Activated CD4-positive, alpha-beta memory T cell treated with anti-CD3 and anti-CD28 coated beads, Interleukin-2, amount 10 ng/mL, durations not matched to agents 7 days and 5 days (primary cell): ENCODE data around the gene FRS3. TPM values are rescaled to one million over a fixed set of nuclear protein-coding genes. Genes with fewer than 3 reads are reported as not detected.

Experiments used
- CTCF ChIA-PET: fragments of 350-600 bp; sonication (Branson Sonifier 250); formaldehyde crosslinking; loops from one replicate; lab custom pipeline; 2021; ENCODE audit warnings: antibody characterized with exemption, inconsistent platforms; lab: Charles Lee
- POLR2A ChIA-PET: fragments of 350-600 bp; sonication (Branson Sonifier 250); formaldehyde crosslinking; loops from one replicate; lab custom pipeline; 2021; ENCODE audit warnings: antibody characterized with exemption; lab: Charles Lee
- DNase-seq: peaks from one replicate; pipeline ENCODE4 v3.0.0-alpha.2; 2020
- H3K27ac Mint-ChIP-seq: one replicate; pipeline ENCODE4 v1.8.0; 2021; ENCODE audit warnings: mild to moderate bottlenecking, mixed read lengths
- H3K27me3 Mint-ChIP-seq: one replicate; pipeline ENCODE4 v1.8.0; 2021; ENCODE audit warnings: mixed read lengths
- H3K36me3 Mint-ChIP-seq: one replicate; pipeline ENCODE4 v1.8.0; 2021; ENCODE audit warnings: low read depth, mixed read lengths
- H3K4me1 Mint-ChIP-seq: one replicate; pipeline ENCODE4 v1.8.0; 2021; ENCODE audit warnings: mixed read lengths
- H3K4me3 Mint-ChIP-seq: one replicate; pipeline ENCODE4 v1.8.0; 2021; ENCODE audit warnings: mild to moderate bottlenecking, mixed read lengths
- H3K9me3 Mint-ChIP-seq: one replicate; pipeline ENCODE4 v1.8.0; 2021; ENCODE audit warnings: mixed read lengths
- total RNA-seq, 2 experiments: library from RNA; stranded (reverse); gene quantifications; one replicate each; pipeline ENCODE4 v1.2.3, GENCODE V29; 2021

FRS3 gene
- total RNA-seq, 2 experiments from 2014 or later = 4.0 to 4.2 TPM

DNA sequence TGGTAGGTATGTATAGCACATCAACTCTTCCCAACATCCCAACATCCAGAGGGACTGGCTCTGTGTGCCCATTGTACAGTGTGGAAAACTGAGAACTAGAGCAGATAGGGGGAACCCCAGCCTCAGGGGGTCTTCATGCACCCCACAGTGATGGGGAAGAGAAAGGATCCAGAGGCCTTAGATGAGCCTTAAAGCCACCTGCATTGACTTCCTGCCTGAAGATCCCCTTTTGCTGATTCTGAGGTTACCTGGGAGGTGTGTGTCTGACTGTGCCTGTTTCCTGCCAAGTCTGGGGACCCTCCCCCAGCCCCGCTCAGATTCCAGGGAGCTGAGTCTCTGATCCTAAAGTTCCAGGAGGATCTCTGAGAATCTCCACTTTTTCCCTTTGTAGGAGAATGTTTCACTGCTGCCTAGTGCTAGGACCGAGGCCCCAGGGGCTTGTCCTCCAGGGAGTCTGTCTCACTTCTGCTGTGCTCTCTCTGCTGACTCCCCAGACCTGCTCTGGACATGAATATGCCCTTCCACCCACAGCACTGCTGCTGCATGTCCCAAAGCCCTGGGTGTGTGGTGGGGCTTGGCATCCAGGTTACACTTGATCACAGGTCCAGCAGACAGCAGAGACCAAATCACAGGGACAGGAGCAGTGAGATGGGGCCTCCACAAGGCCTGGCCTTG lies 19.7 kb downstream of the FRS3 start:
- Mint-ChIP-seq H3K4me1 (no peaks in the 10 kb centered on the region), H3K9me3 (no peaks in the 10 kb centered on the region), H3K4me3 (no peak overlapping the region), H3K36me3 (no peaks in the 10 kb centered on the region), H3K27ac (no peak overlapping the region), H3K27me3 (peaks cover 5% of the 10 kb centered on the region)
- ChIA-PET CTCF (no interaction called here), POLR2A (no interaction called here)
- DNase-seq = no peak

DNA sequence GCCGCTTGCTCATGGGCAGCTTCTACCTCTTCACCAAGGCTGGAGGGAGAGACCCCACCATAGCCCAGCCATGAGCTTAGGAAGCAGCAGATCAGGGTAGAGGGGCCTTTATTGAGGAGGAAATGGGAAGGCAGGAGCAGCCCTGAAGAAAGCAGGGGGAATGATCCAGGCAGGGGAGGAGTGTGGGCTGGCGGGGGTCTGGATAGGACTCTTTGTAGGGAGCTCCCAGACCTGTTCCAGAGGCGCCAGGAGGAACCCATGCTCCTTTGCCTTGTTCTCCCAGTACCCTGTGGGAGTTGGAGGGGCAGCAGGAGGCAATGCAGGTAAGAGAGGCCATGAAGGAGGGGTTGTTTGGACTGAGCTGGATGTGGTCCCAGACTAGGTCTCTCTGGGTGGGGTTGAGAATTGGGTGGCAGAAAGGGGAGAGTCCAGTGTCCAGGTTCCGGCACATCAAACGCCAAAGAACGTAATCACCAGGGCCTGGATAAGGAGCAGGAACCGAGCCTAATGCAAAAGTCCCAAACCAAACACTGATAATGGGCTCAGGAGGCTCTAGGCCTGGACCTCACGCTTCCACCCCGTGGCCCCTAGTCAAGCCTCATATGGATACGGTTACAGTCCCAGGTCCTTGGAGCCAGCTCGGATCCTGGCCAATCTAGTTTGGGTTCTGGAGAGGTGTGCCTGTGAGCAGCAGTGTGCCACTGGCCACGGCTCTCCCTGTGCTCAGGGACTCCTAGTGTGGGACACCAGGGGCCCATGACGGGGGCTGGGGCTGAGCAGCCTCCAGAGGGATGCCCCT lies 20.4 kb downstream of the FRS3 start:
- Mint-ChIP-seq H3K9me3 (no peaks in the 10 kb centered on the region), H3K27me3 (peaks cover 8% of the 10 kb centered on the region), H3K4me1 (no peaks in the 10 kb centered on the region), H3K4me3 (no peak overlapping the region), H3K36me3 (no peaks in the 10 kb centered on the region), H3K27ac (no peak overlapping the region)
- no peak for DNase-seq
- POLR2A ChIA-PET = interaction anchor here (1.1 kb wide), 1 partner anchor 10 kb away, joined by 3 read pairs; no protein-coding TSS in a partner anchor
- CTCF ChIA-PET = no interaction called here

DNA sequence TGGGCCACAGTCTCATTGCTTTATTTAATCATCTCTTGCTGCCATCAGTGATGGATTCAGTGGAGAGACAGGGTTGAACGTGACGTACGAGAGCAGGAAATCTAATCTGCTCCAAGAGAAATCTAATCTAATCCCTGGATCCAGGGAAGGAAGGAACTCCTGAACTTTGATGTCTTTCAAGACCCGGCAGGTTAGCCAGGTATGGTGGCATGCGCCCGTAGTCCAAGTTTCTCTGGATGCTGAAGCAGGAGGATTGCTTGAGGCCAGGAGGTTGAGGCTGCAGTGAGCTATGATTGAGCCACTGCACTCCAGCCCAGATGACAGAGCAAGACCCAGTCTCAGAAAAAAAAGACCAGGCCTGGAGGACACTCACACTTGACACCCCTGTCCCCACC lies 21.1 kb downstream of the FRS3 start:
- ChIA-PET CTCF (no interaction called here), POLR2A (interaction anchor here (1.1 kb wide), 1 partner anchor 9 kb away, joined by 3 read pairs; no protein-coding TSS in a partner anchor)
- Mint-ChIP-seq H3K36me3 (no peaks in the 10 kb centered on the region), H3K9me3 (no peaks in the 10 kb centered on the region), H3K27ac (no peak overlapping the region), H3K27me3 (peaks cover 13% of the 10 kb centered on the region), H3K4me3 (no peak overlapping the region), H3K4me1 (no peaks in the 10 kb centered on the region)
- no peak for DNase-seq

DNA sequence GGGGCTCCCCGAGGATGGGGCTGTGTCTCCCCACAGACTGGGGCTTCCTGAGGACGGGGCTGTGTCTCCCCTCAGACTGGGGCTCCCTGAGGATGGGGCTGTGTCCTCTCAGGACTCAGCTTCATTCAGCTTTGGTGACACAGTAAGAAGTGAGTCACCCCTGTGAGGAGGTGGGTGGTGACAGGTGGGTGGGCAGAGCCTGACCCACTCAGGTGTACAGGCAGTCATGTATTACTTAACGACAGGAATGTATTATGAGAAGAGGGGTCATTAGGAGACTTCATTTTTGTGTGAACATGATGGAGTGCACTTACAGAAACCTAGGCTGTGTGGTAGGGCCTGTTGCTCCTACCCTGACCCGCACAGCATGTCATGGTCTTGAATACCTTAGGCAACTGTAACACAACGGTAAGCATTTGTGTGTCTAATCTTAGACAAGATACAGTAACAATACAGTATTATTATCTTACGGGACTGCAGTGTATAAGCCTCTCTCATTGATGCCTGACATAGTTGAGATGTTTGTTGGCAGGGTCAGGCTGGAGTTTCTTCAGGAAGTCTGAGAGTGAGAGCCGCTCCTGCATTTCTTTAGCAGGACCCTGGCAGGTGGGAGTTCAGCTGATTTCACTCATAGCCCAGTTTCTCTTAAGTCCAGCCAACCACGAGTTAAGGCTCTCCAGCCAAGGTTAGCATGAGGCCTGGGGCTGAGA lies 21.6 kb downstream of the FRS3 start:
- POLR2A ChIA-PET = interaction anchor here (1.1 kb wide), 1 partner anchor 9 kb away, joined by 3 read pairs; no protein-coding TSS in a partner anchor
- DNase-seq = no peak
- no peaks in the 10 kb centered on the region for H3K36me3 Mint-ChIP-seq
- no peak overlapping the region for H3K4me3 Mint-ChIP-seq
- no peak overlapping the region for H3K27ac Mint-ChIP-seq
- CTCF ChIA-PET = interaction anchor here (1.1 to 1.4 kb wide), 2 partner anchors 10 to 346 kb away, joined by 3 read pairs; no protein-coding TSS in a partner anchor
- no peaks in the 10 kb centered on the region for H3K9me3 Mint-ChIP-seq
- H3K4me1 Mint-ChIP-seq = no peaks in the 10 kb centered on the region
- H3K27me3 Mint-ChIP-seq = peaks cover 14% of the 10 kb centered on the region

DNA sequence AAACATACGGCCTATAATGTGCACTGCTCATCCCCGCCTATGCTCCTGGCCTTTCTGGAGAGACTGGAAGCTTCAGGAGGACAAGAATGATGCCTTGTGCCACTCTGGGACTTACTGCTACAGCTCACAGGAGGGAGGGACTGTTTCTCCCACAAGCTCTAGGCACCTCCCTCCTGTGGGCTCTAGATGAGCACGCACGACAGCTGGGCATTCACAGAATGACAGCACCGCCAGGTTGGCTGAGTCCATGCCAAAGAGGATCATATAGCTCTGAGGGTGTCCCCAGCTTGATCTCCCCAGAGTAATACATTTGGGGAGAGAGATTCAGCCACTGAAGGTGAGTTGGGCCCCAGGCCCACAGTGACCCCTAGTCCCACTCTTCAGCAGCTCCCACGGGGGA lies 22.4 kb downstream of the FRS3 start:
- no peaks in the 10 kb centered on the region for H3K9me3 Mint-ChIP-seq
- ChIA-PET CTCF (interaction anchor here (1.1 to 1.4 kb wide), 2 partner anchors 9 to 347 kb away, joined by 3 read pairs; no protein-coding TSS in a partner anchor), POLR2A (interaction anchor here (1.2 kb wide), 1 partner anchor 24 kb away, joined by 4 read pairs; no protein-coding TSS in a partner anchor)
- no peaks in the 10 kb centered on the region for H3K36me3 Mint-ChIP-seq
- no peak overlapping the region for H3K27ac Mint-ChIP-seq
- peaks cover 12% of the 10 kb centered on the region for H3K27me3 Mint-ChIP-seq
- no peaks in the 10 kb centered on the region for H3K4me1 Mint-ChIP-seq
- no peak for DNase-seq
- H3K4me3 Mint-ChIP-seq = no peak overlapping the region

DNA sequence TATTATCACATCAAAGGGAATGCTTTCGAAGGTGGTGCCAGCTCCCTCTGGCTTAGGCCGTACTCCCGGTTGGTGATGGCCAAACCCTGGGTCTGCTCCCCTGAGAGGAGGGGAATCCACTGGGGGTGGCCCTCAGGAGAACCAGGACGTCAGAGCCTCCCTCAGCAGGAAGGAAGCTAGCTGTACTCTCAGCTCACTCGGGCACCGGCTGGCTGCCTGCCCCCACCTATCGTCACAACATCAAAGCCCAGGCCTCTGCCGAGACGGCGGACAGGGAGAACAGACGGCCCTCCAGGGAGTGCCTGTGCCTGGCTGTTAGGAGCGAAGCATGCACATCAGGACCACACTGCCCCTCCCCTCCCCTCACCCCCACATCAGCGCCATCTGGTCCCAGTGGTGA lies 23.3 kb downstream of the FRS3 start:
- ChIA-PET POLR2A (interaction anchor here (1.2 kb wide), 1 partner anchor 23 kb away, joined by 4 read pairs; no protein-coding TSS in a partner anchor), CTCF (interaction anchor here (1.4 kb wide), 1 partner anchor 8 kb away, joined by 3 read pairs; no protein-coding TSS in a partner anchor)
- no peak overlapping the region for H3K27ac Mint-ChIP-seq
- no peaks in the 10 kb centered on the region for H3K9me3 Mint-ChIP-seq
- H3K36me3 Mint-ChIP-seq = no peaks in the 10 kb centered on the region
- no peak for DNase-seq
- H3K4me3 Mint-ChIP-seq = no peak overlapping the region
- H3K27me3 Mint-ChIP-seq = peaks cover 10% of the 10 kb centered on the region
- no peaks in the 10 kb centered on the region for H3K4me1 Mint-ChIP-seq

DNA sequence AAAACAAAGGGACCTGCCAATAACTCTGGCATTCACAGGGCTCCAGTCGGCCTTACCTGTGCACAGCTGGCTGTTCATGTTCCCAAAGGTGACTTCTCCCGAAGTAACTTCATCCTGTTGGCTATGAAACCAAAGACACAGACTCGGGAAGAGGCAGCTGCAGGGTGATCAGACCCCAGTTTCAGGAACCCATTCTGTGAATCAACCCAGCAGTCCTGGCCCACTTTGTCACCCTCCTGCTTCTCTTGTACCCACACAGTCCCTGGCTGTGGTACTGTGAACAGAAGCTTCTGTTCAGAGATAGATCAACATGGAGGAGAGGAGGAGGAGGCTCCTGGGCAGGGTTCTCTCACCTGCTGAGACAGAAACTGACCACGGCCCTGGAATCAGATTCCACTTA lies 23.8 kb downstream of the FRS3 start:
- DNase-seq = no peak
- Mint-ChIP-seq H3K27me3 (peaks cover 9% of the 10 kb centered on the region), H3K36me3 (no peaks in the 10 kb centered on the region), H3K4me1 (no peaks in the 10 kb centered on the region), H3K27ac (no peak overlapping the region), H3K4me3 (no peak overlapping the region), H3K9me3 (no peaks in the 10 kb centered on the region)
- ChIA-PET POLR2A (no interaction called here), CTCF (no interaction called here)

DNA sequence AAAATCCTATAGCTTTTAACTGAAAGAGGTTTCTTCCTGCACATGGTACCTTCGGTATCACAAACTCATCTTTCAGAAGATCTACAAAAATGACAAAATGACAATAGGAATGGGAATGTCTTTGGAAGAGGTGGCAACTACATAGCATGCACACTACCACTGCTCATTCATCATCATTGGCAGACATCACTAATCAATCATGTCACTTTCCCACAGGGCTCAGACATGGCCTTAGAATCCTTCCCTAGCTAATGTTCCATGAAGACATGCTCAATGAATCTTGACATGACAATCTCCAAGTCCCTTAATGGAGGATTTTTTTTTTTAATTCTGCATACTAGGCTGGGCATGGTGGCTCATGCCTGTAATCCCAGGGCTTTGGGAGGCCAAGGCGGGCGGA lies 29.3 kb downstream of the FRS3 start:
- Mint-ChIP-seq H3K27ac (no peak overlapping the region), H3K9me3 (no peaks in the 10 kb centered on the region), H3K4me3 (no peak overlapping the region), H3K36me3 (no peaks in the 10 kb centered on the region), H3K27me3 (peaks cover 15% of the 10 kb centered on the region), H3K4me1 (no peaks in the 10 kb centered on the region)
- DNase-seq = no peak
- ChIA-PET POLR2A (no interaction called here), CTCF (no interaction called here)

DNA sequence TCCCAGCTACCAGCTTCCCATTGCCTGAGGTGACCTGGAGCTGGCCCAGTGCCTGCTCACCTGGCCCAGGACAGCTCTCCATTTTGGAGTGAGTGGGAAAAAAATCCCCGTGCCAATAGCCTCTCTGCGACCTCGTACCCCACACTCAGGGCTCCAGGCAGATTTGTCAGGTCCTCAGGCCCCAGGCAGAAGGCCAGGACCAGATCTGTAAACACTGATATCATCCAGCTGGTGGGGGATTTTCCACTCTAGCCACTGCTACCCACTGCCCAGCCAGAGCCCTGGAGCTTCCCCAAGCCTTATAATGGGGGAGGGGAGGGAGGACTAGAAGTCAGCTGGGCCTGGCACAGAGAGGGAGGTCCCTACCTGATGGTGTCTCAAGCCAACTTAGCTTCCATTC lies 31.2 kb downstream of the FRS3 start:
- no peaks in the 10 kb centered on the region for H3K9me3 Mint-ChIP-seq
- no peak for DNase-seq
- ChIA-PET POLR2A (no interaction called here), CTCF (interaction anchor here (1.3 kb wide), 1 partner anchor 9 kb away, joined by 3 read pairs; no protein-coding TSS in a partner anchor)
- H3K4me3 Mint-ChIP-seq = no peak overlapping the region
- no peaks in the 10 kb centered on the region for H3K36me3 Mint-ChIP-seq
- H3K27ac Mint-ChIP-seq = no peak overlapping the region
- no peaks in the 10 kb centered on the region for H3K4me1 Mint-ChIP-seq
- H3K27me3 Mint-ChIP-seq = peaks cover 6% of the 10 kb centered on the region

DNA sequence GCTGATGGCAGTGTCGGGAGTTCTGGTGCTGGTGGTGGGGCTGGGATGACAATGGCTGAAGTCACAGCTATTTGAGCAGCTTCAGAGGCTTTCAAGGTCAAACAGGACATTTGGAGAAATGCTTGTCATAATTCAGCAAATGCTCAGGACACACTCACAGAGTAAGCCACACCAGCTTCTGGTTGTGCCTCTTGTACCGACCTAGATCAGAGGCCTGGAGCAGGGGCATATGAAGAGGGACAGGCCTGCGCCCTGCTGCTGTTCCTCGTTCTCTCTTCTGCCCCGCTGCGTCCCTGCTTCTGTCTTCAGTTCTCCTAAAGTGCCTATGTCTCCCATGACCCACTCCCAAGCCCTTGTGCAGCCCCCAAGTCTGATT lies 31.6 kb downstream of the FRS3 start:
- no peaks in the 10 kb centered on the region for H3K36me3 Mint-ChIP-seq
- H3K4me1 Mint-ChIP-seq = no peaks in the 10 kb centered on the region
- no peaks in the 10 kb centered on the region for H3K9me3 Mint-ChIP-seq
- no peak overlapping the region for H3K27ac Mint-ChIP-seq
- peaks cover 6% of the 10 kb centered on the region for H3K27me3 Mint-ChIP-seq
- DNase-seq = no peak
- ChIA-PET POLR2A (no interaction called here), CTCF (interaction anchor here (0.9 to 1.3 kb wide), 2 partner anchors 9 to 10 kb away, joined by 3 read pairs; no protein-coding TSS in a partner anchor)
- H3K4me3 Mint-ChIP-seq = no peak overlapping the region

DNA sequence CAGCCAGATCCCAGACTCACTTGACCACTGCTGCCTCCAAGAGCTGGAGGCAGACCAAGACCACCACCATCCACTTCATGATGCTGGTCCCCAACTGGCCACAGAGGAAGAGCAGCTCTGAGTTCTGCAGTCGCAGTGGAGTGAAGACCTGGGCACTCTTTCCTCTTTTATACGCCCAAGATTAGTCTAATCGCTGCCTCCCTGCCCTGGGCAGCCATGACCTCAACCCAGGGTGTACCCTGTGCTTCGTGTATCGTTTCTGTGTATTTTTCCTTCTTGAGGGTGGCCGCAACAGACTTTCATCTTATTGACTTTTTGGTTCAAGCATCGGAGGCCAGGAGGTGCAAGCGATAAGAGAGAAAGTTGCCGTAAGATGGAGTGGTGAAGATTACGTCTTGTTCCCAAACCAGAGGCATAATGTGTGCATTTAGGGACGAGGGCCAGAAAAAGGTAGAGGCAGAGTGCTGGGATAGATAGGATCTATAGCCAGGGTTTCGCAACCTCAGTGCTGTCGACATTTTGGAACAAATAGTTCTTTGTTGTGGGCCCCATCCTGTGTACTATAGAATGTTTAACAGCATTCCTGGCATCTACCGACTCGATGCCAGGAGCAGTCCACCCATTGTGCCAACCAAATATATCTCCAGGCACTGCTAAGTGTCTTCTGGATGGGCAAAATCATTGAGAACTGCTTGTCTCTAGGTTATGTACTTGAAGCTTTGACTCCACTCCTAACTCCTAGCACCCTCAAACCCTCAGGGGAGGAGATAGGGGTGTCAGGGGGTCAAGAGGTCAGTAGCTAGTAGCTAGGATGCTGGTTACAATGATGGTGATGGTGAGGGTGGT lies 32.2 kb downstream of the FRS3 start, which contains the start of gene PGC:
TSS of gene PGC (minus strand) at position 142 of the 846 bp plus-strand sequence. CDS start at position 79, 63 bp downstream.
- H3K9me3 Mint-ChIP-seq = no peaks in the 10 kb centered on the region
- H3K27me3 Mint-ChIP-seq = peaks cover 6% of the 10 kb centered on the region
- ChIA-PET CTCF (interaction anchor here (0.9 to 1.3 kb wide), 2 partner anchors 9 to 10 kb away, joined by 3 read pairs; no protein-coding TSS in a partner anchor), POLR2A (no interaction called here)
- no peak within 1 kb of the TSS for H3K4me3 Mint-ChIP-seq
- H3K36me3 Mint-ChIP-seq = no peaks in the 10 kb centered on the region
- H3K27ac Mint-ChIP-seq = no peak within 1 kb of the TSS
- no peak for DNase-seq
- no peaks in the 10 kb centered on the region for H3K4me1 Mint-ChIP-seq

DNA sequence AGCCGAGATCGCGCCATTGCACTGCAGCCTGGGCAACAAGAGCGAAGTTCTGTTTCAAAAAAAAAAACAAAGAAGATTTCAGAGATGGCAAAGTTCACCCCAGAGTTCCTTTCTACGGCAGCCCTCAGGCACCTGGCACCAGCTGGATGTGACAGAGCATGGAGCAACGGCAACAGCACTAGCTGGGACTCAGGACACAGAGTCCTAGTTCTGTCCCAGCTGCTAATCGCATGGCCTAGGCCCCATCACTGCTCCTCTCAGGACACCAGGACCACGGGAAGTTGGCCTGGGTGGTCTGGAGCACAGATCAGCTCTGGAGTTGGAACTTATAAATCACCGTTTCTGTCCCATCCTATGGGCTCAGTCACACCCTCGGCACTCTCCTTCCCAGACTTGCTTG lies 33.6 kb downstream of the FRS3 start:
- Mint-ChIP-seq H3K4me3 (no peak overlapping the region), H3K27me3 (peaks cover 6% of the 10 kb centered on the region), H3K4me1 (no peaks in the 10 kb centered on the region), H3K36me3 (no peaks in the 10 kb centered on the region), H3K9me3 (no peaks in the 10 kb centered on the region), H3K27ac (no peak overlapping the region)
- POLR2A ChIA-PET = no interaction called here
- no peak for DNase-seq
- CTCF ChIA-PET = no interaction called here
